ENCODE data around the gene PTCH2.
A peak's percentile ranks its signal among the peaks of the same experiment; 100 is the strongest.
"Not testable (repeated sequence)": the region's sequence is repeated elsewhere in the genome, so short reads cannot be mapped to it uniquely, and the experiment has no call there.

PTCH2 gene

DNA sequence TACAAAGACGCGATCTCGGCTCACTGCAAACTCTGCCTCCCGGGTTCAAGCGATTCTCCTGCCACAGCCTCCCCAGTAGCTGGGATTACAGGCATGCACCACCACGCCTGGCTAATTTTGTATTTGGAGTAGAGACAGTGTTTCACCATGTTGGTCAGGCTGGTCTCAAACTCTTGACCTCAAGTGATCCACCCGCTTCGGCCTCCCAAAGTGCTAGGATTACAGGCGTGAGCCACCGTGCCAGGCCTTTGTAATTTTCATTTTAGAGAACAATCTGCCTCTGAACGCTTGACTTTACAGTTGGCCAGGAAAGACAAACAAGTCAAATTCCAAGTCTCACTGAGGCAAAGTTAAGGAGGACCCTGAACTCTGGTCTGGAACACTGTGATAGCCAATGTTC is 4.8 kb downstream of the PTCH2 start:
- H3K4me2 ChIP-seq (ENCODE audit: low read length); H3K36me3 ChIP-seq (ENCODE audit: insufficient read depth, low read length); H3K9me3 ChIP-seq (replicated peaks; ENCODE audit: low read length); H3K9ac ChIP-seq (ENCODE audit: low read depth, low read length); H3K27me3 ChIP-seq (ENCODE audit: control insufficient read depth, insufficient read depth, low read length); H3K4me3 ChIP-seq (ENCODE audit: low read length); H3K4me1 ChIP-seq (ENCODE audit: control insufficient read depth, insufficient read depth, low read length): not testable (repeated sequence)

DNA sequence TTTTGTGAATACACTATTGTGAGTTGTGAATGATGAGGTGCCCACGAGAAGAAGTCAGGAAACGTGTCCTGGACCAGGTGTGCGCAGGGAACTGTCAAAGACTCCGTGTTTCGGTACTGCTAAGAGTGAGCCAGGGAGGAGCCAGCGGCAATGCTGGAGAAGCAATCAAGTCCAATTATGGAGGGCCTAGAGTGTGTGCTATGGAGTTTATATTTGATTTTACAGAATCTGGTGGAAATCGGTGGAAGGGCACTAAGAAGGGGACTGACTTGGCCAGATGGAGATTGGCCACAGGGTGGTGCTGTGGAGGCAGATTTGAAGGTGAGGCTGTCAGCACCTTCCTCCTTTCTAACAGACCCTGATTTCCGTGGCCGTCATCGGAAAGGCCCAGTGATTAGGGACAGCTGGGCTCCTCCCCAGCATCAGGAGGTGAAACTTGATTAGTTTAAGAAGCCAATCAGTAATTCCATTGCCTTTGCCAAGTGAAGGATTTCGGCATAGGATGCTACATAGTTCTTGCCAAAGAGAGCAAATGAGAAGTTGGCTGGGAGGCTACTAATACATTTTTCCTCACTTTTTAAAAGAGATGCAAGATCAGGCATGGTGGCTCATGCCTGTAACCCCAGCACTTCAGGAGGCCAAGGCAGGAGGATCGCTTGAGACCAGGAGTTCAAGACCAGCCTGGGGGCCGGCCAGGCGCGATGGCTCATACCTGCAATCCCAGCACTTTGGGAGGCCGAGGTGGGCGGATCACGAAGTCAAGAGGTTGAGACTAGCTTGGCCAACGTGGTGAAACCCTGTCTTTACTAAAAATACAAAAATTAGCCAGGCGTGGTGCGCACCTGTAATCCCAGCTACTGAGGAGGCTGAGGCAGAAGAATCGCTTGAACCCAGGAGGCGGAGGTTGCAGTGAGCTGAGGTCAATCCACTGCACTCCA is 7.0 kb downstream of the PTCH2 start:
- no peak overlapping the region for H3K4me3 ChIP-seq (ENCODE audit: low read length)

DNA sequence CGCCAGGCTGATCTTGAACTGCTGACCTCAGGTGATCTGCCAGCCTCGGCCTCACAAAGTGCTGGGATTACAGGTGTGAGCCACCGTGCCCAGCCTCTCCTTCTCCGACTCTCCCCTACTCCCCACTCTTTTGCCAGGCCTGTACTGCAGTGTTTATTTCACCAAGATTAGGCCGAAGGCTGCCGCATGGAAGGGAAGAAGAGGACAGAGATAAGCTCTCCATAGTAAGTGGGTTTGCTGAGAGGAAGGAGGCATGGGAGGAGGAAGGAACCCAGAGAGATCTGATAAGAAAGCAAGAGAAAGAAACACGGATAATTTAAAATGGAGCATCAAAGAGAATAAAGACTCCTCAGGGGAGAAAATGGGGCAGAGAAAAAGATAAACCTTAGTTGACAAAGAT is 8.7 kb downstream of the PTCH2 start:
- Histone ChIP-seq H3K4me3 (ENCODE audit: low read length) (no peak overlapping the region), H3K9me3 (replicated peaks; ENCODE audit: low read length) (no peaks in the 10 kb centered on the region), H3K4me1 (ENCODE audit: control insufficient read depth, insufficient read depth, low read length) (no peaks in the 10 kb centered on the region), H3K36me3 (ENCODE audit: insufficient read depth, low read length) (no peaks in the 10 kb centered on the region), H3K9ac (ENCODE audit: low read depth, low read length) (no peak overlapping the region), H3K4me2 (ENCODE audit: low read length) (no peak overlapping the region), H3K27me3 (ENCODE audit: control insufficient read depth, insufficient read depth, low read length) (no peaks in the 10 kb centered on the region)

More for the DNA sequence above, 7.0 kb downstream of the PTCH2 start:
- no peaks in the 10 kb centered on the region for H3K9me3 ChIP-seq (replicated peaks; ENCODE audit: low read length)
- no peak overlapping the region for H3K9ac ChIP-seq (ENCODE audit: low read depth, low read length)
- peak overlapping the region; percentile 63 for H3K4me2 ChIP-seq (ENCODE audit: low read length)
- no peaks in the 10 kb centered on the region for H3K4me1 ChIP-seq (ENCODE audit: control insufficient read depth, insufficient read depth, low read length)
- no peaks in the 10 kb centered on the region for H3K36me3 ChIP-seq (ENCODE audit: insufficient read depth, low read length)
- no peaks in the 10 kb centered on the region for H3K27me3 ChIP-seq (ENCODE audit: control insufficient read depth, insufficient read depth, low read length)

DNA sequence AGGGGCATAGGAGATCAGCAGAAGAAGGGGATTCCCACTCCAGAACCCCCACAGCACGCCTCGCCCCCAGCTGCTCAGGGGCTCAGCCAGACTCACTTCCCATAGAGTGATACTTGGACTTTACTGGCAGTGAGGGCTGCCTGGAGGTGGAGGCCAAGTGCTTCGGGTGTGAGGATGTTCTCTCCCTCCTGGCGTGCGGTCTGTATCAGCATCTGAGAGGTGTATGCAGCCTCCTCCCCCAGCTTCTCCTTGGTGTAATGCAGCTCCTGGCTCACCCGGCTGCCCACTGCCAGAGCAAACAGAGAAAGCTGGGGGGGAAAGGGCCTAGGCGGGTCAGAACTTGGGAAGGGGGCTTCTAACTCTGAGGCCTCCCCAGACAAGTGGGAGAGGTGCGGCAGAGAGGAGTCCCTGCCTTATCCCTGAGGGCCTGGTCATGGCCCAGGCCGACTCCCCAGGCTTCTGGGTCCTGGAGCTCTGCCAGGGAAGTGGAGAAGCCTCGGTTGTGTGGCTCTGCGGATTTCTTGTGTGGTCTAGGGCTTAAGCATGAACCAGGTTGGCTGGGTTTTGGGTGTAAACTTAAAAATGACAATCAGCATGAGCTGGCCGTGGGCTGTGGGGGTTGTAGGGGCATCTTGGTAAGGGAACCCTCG is 10.9 kb downstream of the PTCH2 start:
- Histone ChIP-seq H3K9me3 (replicated peaks; ENCODE audit: low read length) (no peaks in the 10 kb centered on the region), H3K4me1 (ENCODE audit: control insufficient read depth, insufficient read depth, low read length) (no peaks in the 10 kb centered on the region), H3K4me2 (ENCODE audit: low read length) (no peak overlapping the region), H3K4me3 (ENCODE audit: low read length) (no peak overlapping the region), H3K36me3 (ENCODE audit: insufficient read depth, low read length) (no peaks in the 10 kb centered on the region), H3K9ac (ENCODE audit: low read depth, low read length) (no peak overlapping the region), H3K27me3 (ENCODE audit: control insufficient read depth, insufficient read depth, low read length) (no peaks in the 10 kb centered on the region)

DNA sequence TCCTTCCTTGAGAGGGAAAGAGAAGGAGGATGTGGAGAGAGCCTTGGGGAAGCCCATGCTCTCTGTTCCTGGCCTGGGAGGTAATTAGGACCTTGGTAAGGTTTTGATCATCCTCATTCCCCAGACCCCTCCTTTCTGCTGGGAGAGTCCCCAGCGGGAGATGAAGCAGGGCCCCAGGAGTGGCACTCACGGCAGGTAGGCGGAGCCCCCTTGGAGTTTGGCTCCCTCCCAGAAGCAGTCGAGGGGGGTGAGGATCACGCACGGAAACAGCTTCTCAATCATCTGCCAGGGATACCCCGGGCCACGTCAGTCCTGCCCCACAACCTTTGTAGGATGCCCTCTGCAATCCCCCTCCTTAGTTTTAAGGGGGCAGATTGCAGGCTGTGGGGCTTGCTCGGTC is 11.5 kb downstream of the PTCH2 start:
- H3K4me1 ChIP-seq (ENCODE audit: control insufficient read depth, insufficient read depth, low read length) = no peaks in the 10 kb centered on the region
- H3K4me3 ChIP-seq (ENCODE audit: low read length) = no peak overlapping the region
- H3K4me2 ChIP-seq (ENCODE audit: low read length) = no peak overlapping the region
- H3K9me3 ChIP-seq (replicated peaks; ENCODE audit: low read length) = no peaks in the 10 kb centered on the region
- H3K9ac ChIP-seq (ENCODE audit: low read depth, low read length) = no peak overlapping the region
- no peaks in the 10 kb centered on the region for H3K27me3 ChIP-seq (ENCODE audit: control insufficient read depth, insufficient read depth, low read length)
- no peaks in the 10 kb centered on the region for H3K36me3 ChIP-seq (ENCODE audit: insufficient read depth, low read length)

DNA sequence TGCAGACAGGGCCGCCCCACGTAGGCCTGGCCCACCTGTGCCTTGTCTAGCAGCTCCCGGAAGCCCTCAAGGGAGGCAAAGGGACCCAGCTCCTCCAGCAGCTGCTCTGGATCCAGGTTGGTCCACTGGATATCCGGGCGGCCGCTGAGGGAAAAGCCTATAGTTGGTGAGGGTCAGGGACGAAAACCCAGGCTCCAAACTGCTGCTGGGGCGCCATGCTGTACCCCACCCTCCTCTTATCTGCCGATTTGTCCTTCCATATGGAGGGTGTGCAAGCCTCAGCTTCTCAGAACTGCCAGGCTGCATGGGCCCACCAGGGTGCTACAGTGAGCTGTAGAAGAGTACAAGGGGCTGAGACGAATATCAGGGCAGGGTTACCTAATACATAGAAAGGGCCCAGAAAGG is 12.2 kb downstream of the PTCH2 start:
- no peak overlapping the region for H3K4me3 ChIP-seq (ENCODE audit: low read length)
- H3K27me3 ChIP-seq (ENCODE audit: control insufficient read depth, insufficient read depth, low read length) = no peaks in the 10 kb centered on the region
- no peak overlapping the region for H3K4me2 ChIP-seq (ENCODE audit: low read length)
- H3K36me3 ChIP-seq (ENCODE audit: insufficient read depth, low read length) = no peaks in the 10 kb centered on the region
- no peaks in the 10 kb centered on the region for H3K9me3 ChIP-seq (replicated peaks; ENCODE audit: low read length)
- H3K9ac ChIP-seq (ENCODE audit: low read depth, low read length) = no peak overlapping the region
- H3K4me1 ChIP-seq (ENCODE audit: control insufficient read depth, insufficient read depth, low read length) = no peaks in the 10 kb centered on the region

DNA sequence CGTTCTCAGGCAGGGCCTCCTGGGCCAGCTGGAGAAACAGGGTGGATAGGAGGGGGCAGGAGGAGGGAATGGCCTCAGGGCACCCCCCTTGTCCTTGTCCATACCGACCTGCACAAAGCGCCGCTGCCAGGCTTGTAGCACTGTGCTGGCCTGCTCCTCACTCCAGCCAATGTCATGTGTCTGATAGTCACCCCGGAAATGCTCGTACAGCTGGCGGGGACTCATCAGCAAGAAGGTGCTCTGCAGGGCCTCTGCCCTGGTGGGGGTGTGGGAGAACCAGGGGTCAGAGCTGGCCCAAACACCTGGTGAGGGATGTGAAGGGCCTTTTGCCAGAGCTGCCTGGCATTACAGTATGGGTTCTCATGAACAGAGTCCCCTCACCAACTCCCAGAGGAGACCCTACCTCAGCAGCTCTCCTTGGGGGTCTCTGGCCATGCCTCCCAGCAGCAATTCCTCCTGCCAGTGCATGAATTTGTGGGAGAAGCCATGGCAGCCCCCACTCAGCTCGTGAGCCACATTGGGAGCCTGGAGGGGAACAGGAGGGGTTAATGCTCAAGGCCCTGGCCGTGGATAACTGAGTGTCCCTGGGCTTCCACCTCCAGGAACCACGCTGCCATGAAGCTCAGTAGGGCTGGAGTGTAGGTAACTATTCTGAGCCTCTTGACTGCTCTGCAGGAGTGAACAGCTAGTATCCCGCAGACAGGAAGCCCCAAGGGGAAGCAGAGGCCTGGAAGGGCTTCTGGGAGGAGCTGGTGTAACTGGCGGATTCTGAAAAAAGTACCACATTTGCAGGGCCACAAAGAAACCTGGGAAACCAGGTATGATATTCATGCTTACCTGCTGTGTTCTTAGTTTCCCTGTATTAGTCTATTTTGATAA is 13.3 kb downstream of the PTCH2 start:
- Histone ChIP-seq H3K4me3 (ENCODE audit: low read length) (no peak overlapping the region), H3K27me3 (ENCODE audit: control insufficient read depth, insufficient read depth, low read length) (no peaks in the 10 kb centered on the region), H3K4me1 (ENCODE audit: control insufficient read depth, insufficient read depth, low read length) (no peaks in the 10 kb centered on the region), H3K36me3 (ENCODE audit: insufficient read depth, low read length) (no peaks in the 10 kb centered on the region), H3K9me3 (replicated peaks; ENCODE audit: low read length) (no peaks in the 10 kb centered on the region), H3K9ac (ENCODE audit: low read depth, low read length) (no peak overlapping the region), H3K4me2 (ENCODE audit: low read length) (no peak overlapping the region)

DNA sequence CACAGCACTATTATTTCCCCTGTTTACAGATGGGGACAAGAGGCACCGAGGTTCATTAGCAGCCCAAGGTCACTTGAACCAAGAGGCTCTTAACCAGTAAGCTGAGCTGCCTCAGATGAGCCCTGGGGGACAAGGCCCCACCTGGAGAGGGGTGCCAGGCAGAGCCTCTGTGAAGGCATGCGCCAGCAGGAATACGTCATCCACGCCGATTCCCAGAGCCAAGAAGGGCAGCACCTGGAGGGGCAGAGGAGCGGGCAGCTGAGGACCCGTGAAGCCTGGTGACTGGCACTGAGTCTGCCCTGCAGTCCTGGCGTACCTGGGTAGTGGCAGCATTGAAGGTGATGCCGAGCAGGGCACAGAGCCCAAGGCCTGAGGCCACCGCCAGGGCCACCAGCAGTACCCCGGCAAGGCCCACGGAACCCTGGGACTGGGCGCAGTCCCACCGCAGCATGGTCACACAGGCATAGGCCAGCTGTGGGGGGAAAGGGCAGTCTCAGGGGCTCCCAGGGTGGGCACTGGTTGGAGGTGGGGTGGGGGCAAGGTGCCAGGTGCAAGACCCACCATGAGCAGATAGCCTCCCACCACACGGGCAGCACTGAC is 14.1 kb downstream of the PTCH2 start:
- Histone ChIP-seq H3K36me3 (ENCODE audit: insufficient read depth, low read length) (no peaks in the 10 kb centered on the region), H3K27me3 (ENCODE audit: control insufficient read depth, insufficient read depth, low read length) (no peaks in the 10 kb centered on the region), H3K4me2 (ENCODE audit: low read length) (no peak overlapping the region), H3K4me3 (ENCODE audit: low read length) (no peak overlapping the region), H3K9ac (ENCODE audit: low read depth, low read length) (no peak overlapping the region), H3K4me1 (ENCODE audit: control insufficient read depth, insufficient read depth, low read length) (no peaks in the 10 kb centered on the region), H3K9me3 (replicated peaks; ENCODE audit: low read length) (no peaks in the 10 kb centered on the region)

DNA sequence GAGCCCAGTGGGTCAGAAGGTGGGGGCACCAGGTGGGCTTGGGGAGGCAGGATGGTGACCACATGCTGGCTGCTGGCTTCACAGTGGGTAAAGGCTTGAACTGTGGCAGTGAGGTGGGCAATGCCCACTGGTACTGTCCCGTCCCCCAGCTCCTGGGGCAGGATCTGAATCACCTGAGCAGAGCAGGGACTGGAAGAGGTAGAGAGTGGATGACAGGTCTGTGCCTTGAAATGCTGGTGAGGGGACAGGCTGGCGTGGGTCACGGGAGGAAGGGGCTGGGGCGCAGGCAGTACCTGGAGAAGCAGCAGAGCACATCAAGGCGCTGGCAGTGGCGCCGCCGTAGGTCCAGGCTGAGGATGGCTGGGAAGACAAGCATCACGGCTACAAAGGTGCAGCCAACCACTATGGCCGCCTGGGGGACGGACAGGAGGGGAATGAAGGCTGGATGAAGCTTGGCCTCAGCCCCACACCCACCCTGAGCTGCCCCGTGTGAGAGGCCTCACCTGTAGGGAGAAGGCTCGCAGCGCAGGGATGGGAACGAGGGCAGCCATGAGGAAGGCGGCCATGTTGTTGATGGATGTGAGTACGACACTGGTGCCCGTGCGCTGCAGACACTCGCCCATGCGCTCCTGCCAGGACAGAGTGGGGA is 14.9 kb downstream of the PTCH2 start:
- H3K9me3 ChIP-seq (replicated peaks; ENCODE audit: low read length) = no peaks in the 10 kb centered on the region
- no peaks in the 10 kb centered on the region for H3K4me1 ChIP-seq (ENCODE audit: control insufficient read depth, insufficient read depth, low read length)
- H3K36me3 ChIP-seq (ENCODE audit: insufficient read depth, low read length) = no peaks in the 10 kb centered on the region
- H3K4me2 ChIP-seq (ENCODE audit: low read length) = no peak overlapping the region
- no peaks in the 10 kb centered on the region for H3K27me3 ChIP-seq (ENCODE audit: control insufficient read depth, insufficient read depth, low read length)
- H3K9ac ChIP-seq (ENCODE audit: low read depth, low read length) = no peak overlapping the region
- no peak overlapping the region for H3K4me3 ChIP-seq (ENCODE audit: low read length)

DNA sequence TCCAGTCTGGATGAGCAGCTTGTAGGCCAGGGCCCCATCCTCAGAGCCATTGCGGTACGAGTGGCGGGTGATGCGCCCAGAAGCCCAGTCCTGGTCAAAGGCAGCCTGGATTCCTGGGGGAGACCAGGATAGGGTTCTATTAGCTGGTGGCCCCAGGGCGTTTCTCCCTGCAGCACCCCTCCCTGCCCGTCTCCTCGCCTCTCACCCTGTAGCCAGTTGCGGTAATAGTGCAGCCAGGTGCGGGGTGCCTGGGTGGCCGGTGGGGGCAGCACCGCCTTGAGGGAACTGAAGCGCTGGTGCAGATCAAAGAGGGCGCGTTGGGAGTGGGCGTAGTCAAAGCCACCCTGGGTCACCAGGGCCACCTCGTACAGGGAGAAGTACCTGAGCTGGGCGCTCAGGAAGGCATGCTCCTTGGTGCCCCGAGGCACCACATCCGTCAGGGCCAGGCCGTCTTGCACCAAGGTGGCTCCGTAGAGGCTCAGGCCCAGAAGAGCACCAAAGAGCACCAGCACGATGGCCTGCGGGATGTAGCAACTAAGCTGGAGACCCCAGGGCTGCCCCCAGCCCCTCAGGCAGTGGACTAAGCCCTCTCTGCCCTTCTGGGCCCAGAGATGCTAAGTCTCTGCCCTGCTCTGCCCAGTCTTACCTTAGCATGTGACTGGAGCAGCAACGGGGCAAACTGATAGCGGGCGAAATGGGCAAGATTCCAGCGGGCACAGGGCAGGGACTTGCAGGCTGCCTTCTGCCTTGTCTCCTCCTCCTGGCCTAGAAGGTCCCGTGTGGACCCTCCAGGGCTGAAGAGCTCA is 15.7 kb downstream of the PTCH2 start:
- Histone ChIP-seq H3K4me2 (ENCODE audit: low read length) (no peak overlapping the region), H3K9me3 (replicated peaks; ENCODE audit: low read length) (no peaks in the 10 kb centered on the region), H3K27me3 (ENCODE audit: control insufficient read depth, insufficient read depth, low read length) (no peaks in the 10 kb centered on the region), H3K4me3 (ENCODE audit: low read length) (no peak overlapping the region), H3K36me3 (ENCODE audit: insufficient read depth, low read length) (no peaks in the 10 kb centered on the region), H3K9ac (ENCODE audit: low read depth, low read length) (no peak overlapping the region), H3K4me1 (ENCODE audit: control insufficient read depth, insufficient read depth, low read length) (no peaks in the 10 kb centered on the region)

Measured in skeletal muscle satellite cell (primary cell).